Progenitor cell of endocrine pancreas (in vitro differentiated cells): ENCODE measurements around the gene STX12. TPM values are rescaled to one million over a fixed set of nuclear protein-coding genes. Genes with fewer than 3 reads are reported as not detected.
"Not testable (repeated sequence)": the region's sequence is repeated elsewhere in the genome, so short reads cannot be mapped to it uniquely, and the experiment has no call there.

Source experiments
- DNase-seq: peaks from one replicate; pipeline ENCODE4 v3.0.0; 2021; ENCODE audit warnings: low spot score; ENCODE audit not compliant: unreplicated experiment
- H3K27ac Mint-ChIP-seq: 2 replicates; pipeline ENCODE4 v1.8.0; 2021; ENCODE audit warnings: mild to moderate bottlenecking, moderate library complexity, mixed read lengths
- H3K27me3 Mint-ChIP-seq: 2 replicates; pipeline ENCODE4 v1.8.0; 2021; ENCODE audit warnings: mixed read lengths
- H3K36me3 Mint-ChIP-seq: 2 replicates; pipeline ENCODE4 v1.8.0; 2022; ENCODE audit warnings: mixed read lengths; ENCODE audit not compliant: insufficient read depth
- H3K4me1 Mint-ChIP-seq: 2 replicates; pipeline ENCODE4 v1.8.0; 2021; ENCODE audit warnings: low read depth, mixed read lengths
- H3K4me3 Mint-ChIP-seq: 2 replicates; pipeline ENCODE4 v1.8.0; 2021; ENCODE audit warnings: low read depth, mild to moderate bottlenecking, moderate library complexity, mixed read lengths
- H3K9me3 Mint-ChIP-seq: 2 replicates; pipeline ENCODE4 v1.8.0; 2021; ENCODE audit warnings: low read depth, mixed read lengths
- total RNA-seq: library from RNA; stranded (reverse); gene quantifications from 2 replicates; pipeline ENCODE4 v1.2.1, GENCODE V29; 2021
- TF ChIP-seq, protein P1 (sequence below): fragments of 200-600 bp; sonication (generic); IDR thresholded peaks from one replicate; pipeline ENCODE4 v1.5.0; 2021; ENCODE audit warnings: antibody characterized with exemption, mild to moderate bottlenecking; ENCODE audit not compliant: unreplicated experiment

Gene STX12
- total RNA-seq, 1 donor from 2014 or later = 24.3 TPM

GRCh38 chr1:27784700-27785099 lies 11.7 kb downstream of the STX12 start:
- no peaks in the 10 kb centered on the region for H3K9me3 Mint-ChIP-seq
- H3K27ac Mint-ChIP-seq = no peak overlapping the region
- H3K4me1 Mint-ChIP-seq = peaks cover 12% of the 10 kb centered on the region
- H3K4me3 Mint-ChIP-seq = no peak overlapping the region
- TF ChIP-seq, protein P1, sequence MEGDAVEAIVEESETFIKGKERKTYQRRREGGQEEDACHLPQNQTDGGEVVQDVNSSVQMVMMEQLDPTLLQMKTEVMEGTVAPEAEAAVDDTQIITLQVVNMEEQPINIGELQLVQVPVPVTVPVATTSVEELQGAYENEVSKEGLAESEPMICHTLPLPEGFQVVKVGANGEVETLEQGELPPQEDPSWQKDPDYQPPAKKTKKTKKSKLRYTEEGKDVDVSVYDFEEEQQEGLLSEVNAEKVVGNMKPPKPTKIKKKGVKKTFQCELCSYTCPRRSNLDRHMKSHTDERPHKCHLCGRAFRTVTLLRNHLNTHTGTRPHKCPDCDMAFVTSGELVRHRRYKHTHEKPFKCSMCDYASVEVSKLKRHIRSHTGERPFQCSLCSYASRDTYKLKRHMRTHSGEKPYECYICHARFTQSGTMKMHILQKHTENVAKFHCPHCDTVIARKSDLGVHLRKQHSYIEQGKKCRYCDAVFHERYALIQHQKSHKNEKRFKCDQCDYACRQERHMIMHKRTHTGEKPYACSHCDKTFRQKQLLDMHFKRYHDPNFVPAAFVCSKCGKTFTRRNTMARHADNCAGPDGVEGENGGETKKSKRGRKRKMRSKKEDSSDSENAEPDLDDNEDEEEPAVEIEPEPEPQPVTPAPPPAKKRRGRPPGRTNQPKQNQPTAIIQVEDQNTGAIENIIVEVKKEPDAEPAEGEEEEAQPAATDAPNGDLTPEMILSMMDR = no peak
- H3K36me3 Mint-ChIP-seq = peaks cover under 1% of the 10 kb centered on the region
- no peaks in the 10 kb centered on the region for H3K27me3 Mint-ChIP-seq
- DNase-seq = no peak

DNA sequence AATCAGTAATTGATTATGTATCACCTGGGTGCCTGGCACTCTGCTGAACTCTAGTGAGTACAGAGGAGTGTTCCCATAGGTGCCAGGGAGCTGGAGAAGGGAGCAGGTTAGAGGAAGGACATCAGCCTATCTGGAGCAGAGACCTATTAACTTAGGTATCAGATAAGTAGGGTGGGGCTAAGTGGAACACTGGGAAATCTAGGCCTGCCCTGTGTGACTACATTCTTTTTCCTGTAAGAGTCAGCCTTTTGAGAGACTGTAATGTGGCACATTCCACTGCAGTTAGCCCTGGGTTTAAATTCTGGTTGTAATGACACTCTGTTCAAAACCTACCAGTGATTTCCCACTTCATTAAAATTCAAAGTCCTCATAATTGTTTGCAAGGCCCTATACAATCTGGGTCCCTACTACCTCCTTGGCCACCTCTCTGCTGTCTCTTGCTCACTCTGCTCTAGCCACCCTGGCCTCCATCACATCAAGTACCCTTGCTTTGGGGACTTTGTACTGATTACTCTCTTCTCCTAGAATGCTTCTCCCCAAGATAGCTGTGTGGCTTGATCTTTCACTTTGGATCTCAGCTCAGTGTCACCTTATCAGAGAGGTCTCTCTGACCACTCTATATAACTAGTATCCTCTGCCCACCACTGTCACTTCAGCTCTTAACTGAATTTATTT lies 12.9 kb downstream of the STX12 start:
- DNase-seq = no peak
- no peak overlapping the region for H3K4me3 Mint-ChIP-seq
- TF ChIP-seq, protein P1 = no peak
- peaks cover 7% of the 10 kb centered on the region for H3K36me3 Mint-ChIP-seq
- no peaks in the 10 kb centered on the region for H3K27me3 Mint-ChIP-seq
- no peaks in the 10 kb centered on the region for H3K9me3 Mint-ChIP-seq
- H3K27ac Mint-ChIP-seq = peak overlapping the region; percentile 86
- H3K4me1 Mint-ChIP-seq = peaks cover 12% of the 10 kb centered on the region

DNA sequence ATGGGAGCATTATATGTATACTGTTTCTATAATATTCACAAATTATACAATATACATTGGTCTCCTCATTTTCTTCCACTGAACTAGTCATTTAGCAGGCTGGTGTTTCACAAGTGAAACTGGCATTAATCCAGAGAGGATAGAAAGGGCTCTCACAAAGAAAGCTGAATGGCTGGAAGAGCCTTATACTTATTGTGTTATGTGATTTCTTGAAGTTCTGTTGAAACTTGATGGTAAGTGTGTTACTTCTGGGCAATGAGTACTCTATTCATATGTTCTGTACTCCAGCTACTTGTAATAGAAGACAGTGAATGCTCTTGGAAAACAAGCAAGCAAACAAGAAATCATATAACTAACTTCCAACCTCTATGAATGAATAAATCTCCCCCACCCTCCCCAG lies 14.9 kb downstream of the STX12 start:
- TF ChIP-seq, protein P1 = no peak
- Mint-ChIP-seq H3K27me3 (no peaks in the 10 kb centered on the region), H3K4me3 (no peak overlapping the region), H3K9me3 (no peaks in the 10 kb centered on the region), H3K4me1 (peaks cover 12% of the 10 kb centered on the region), H3K36me3 (peaks cover 7% of the 10 kb centered on the region), H3K27ac (no peak overlapping the region)
- no peak for DNase-seq

DNA sequence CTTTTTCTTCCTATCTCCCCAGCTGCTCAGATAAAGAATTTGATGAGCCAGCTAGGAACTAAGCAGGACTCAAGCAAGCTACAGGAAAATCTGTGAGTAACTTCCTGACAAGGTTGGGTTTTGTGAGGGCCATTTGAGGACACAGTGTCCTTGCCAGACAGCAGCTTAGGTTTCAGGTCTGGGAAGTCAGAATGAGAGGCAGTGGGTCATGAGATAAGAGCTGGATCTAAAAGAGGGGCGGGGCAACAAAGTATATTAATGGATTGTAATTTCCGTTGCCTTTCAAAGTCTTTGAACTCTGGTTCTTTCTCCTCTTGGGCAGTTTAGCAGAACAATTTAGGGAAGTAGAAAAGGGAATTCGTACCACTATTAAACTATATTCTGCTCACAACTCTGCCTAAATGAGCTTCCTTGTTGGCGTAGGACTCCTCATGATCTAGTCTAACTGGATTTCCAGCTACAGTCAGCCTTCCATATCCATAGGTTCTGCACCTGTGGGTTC lies 16.6 kb downstream of the STX12 start:
- H3K9me3 Mint-ChIP-seq = no peaks in the 10 kb centered on the region
- H3K4me1 Mint-ChIP-seq = peaks cover 12% of the 10 kb centered on the region
- H3K27me3 Mint-ChIP-seq = no peaks in the 10 kb centered on the region
- peaks cover 8% of the 10 kb centered on the region for H3K36me3 Mint-ChIP-seq
- TF ChIP-seq, protein P1 = no peak
- H3K4me3 Mint-ChIP-seq = no peak overlapping the region
- no peak overlapping the region for H3K27ac Mint-ChIP-seq
- DNase-seq = no peak

GRCh38 chr1:27790270-27790669 lies 17.3 kb downstream of the STX12 start:
- H3K27me3 Mint-ChIP-seq, DNase-seq, H3K27ac Mint-ChIP-seq, H3K4me3 Mint-ChIP-seq, H3K4me1 Mint-ChIP-seq, H3K9me3 Mint-ChIP-seq: not testable (repeated sequence)
- H3K36me3 Mint-ChIP-seq = peaks cover 10% of the 10 kb centered on the region

DNA sequence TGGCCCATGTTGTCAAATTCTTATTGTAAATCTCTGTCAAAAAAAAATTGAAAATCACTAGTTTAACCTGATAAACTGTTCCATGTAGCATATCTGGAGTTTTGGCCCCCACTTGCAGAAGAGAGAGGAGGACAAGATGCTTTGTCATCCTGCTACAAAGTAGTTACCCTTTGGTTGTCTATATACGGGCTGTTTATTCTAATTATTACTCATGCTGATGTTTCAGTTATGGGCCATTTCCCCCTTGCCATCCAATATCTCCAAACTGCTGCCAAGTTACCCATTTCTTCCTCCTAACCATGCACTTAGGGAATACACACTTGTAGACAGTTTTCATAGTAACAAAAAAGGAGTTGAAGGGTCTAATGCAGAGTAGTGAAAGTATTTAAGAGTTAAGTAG lies 22.6 kb downstream of the STX12 start:
- no peak for DNase-seq
- TF ChIP-seq, protein P1 = no peak
- no peaks in the 10 kb centered on the region for H3K9me3 Mint-ChIP-seq
- no peak overlapping the region for H3K27ac Mint-ChIP-seq
- no peaks in the 10 kb centered on the region for H3K4me1 Mint-ChIP-seq
- H3K4me3 Mint-ChIP-seq = no peak overlapping the region
- no peaks in the 10 kb centered on the region for H3K27me3 Mint-ChIP-seq
- peaks cover 17% of the 10 kb centered on the region for H3K36me3 Mint-ChIP-seq
